ENCODE results near the gene IFIT5. TPM values are rescaled to one million over a fixed set of nuclear protein-coding genes. Genes with fewer than 3 reads are reported as not detected.

IFIT5 gene, protein sequence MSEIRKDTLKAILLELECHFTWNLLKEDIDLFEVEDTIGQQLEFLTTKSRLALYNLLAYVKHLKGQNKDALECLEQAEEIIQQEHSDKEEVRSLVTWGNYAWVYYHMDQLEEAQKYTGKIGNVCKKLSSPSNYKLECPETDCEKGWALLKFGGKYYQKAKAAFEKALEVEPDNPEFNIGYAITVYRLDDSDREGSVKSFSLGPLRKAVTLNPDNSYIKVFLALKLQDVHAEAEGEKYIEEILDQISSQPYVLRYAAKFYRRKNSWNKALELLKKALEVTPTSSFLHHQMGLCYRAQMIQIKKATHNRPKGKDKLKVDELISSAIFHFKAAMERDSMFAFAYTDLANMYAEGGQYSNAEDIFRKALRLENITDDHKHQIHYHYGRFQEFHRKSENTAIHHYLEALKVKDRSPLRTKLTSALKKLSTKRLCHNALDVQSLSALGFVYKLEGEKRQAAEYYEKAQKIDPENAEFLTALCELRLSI
- 10 to 100 TPM; 39.6 to 46.3 TPM for total RNA-seq

DNA sequence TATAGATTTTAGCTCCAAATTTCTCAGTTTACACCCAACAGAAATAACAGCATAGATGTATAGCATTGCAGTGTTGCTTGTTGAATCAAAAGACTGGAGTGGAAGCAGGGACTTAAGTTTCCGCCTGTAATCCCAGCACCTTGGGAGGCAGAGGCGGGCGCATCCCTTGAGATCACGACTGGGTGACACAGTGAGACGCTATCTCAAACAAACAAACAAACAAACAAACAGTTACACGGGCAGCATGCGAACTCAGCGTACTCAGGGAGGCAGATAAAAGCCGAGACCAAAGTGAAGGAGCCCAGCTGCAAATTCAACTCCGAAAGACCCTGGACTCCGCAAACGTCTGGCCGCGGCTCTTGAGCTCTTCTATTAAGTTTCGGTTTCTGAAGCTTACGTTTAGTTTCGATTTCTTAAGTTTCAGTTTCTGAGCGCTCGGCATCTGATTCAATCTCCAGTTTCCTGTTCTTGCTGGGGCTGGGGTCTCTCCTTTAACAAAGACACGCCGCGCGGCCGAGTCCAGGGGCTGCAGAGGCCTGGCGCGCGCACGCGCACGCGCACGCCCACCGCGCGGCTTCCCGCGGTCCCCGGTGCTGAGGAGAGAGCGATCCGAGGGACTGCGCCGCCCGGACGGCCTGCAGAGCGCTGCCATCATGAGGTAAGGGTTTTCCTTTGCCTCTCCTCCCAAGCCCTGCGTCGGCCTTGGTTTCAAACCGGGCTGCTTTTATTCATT is at the start of gene IFIT5:
TSS of gene IFIT5 (plus strand) at position 423 of the 733 bp plus-strand sequence. CDS start at position 654, 231 bp downstream.
- Mint-ChIP-seq H3K4me3 (peak within 1 kb of the TSS; percentile 79), H3K9me3 (peaks cover 15% of the 10 kb centered on the region), H3K36me3 (ENCODE audit: low read depth) (peaks cover 68% of the 10 kb centered on the region), H3K27me3 (no peaks in the 10 kb centered on the region), H3K4me1 (peaks cover 61% of the 10 kb centered on the region), H3K27ac (peak within 1 kb of the TSS; percentile 95)
- peak; percentile 79 for DNase-seq
- CTCF ChIA-PET = interaction anchor here (0.9 to 1.4 kb wide), 3 partner anchors 10 to 97 kb away, joined by 3 to 5 read pairs (median 3); no protein-coding TSS in a partner anchor
- POLR2A ChIA-PET = interaction anchor here (0.8 to 1.7 kb wide), 7 partner anchors 21 to 287 kb away, joined by 3 to 14 read pairs (median 4); partner anchors contain the start of genes IFIT1, IFIT2, IFIT3 and KIF20B

DNA sequence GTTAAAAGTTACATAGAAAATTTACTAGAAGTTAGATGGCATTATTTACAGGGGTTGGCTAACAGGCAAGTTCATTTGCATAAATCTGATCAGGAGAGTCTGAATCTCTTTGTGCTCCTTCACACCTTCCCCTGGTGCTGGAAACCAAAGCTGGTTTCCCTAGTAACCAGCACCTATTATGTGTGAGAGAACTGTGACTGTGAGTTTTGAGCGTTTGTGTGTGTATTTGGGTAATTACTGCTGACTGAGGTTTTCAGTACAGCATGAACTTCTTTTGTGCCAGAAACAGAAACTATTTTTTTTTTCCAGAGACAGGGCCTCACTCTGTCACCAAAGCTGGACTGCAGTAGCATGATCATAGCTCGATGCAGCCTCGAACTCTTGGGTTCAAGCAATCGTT is 46.8 kb upstream of the IFIT5 start:
- CTCF ChIA-PET = interaction anchor here (0.7 kb wide), 1 partner anchor 709 kb away, joined by 4 read pairs; no protein-coding TSS in a partner anchor
- peak; percentile 16 for DNase-seq
- peaks cover 7% of the 10 kb centered on the region for H3K27me3 Mint-ChIP-seq
- peaks cover 2% of the 10 kb centered on the region for H3K9me3 Mint-ChIP-seq
- H3K27ac Mint-ChIP-seq = no peak overlapping the region
- peaks cover 2% of the 10 kb centered on the region for H3K36me3 Mint-ChIP-seq (ENCODE audit: low read depth)
- peaks cover 32% of the 10 kb centered on the region for H3K4me1 Mint-ChIP-seq
- H3K4me3 Mint-ChIP-seq = no peak overlapping the region
- POLR2A ChIA-PET = interaction anchor here (1.0 kb wide), 1 partner anchor 65 kb away, joined by 3 read pairs; the partner anchor contains the start of gene IFIT2

DNA sequence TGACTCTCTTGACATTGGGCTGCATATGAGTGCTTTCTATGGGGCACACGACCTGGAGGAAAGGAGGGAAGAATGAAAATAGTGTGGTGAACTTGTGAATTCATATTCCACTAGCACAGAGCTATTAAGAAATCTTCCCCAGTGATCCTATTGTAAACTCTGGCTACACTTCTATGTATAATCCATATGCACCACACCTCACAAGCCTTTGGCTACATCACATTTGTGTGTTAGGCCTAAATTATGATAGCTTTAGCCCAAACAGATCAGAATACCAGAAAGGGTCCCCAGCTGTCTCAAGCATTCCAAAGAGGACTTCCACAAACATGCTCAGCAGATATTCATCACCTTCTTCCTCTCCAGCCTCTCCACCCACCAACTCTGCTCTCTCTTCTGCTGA is 46.2 kb upstream of the IFIT5 start:
- no peak overlapping the region for H3K4me3 Mint-ChIP-seq
- CTCF ChIA-PET = interaction anchor here (1.1 kb wide), 1 partner anchor 11 kb away, joined by 4 read pairs; no protein-coding TSS in a partner anchor
- H3K4me1 Mint-ChIP-seq = peaks cover 29% of the 10 kb centered on the region
- no peak for DNase-seq
- H3K27ac Mint-ChIP-seq = no peak overlapping the region
- peaks cover 2% of the 10 kb centered on the region for H3K36me3 Mint-ChIP-seq (ENCODE audit: low read depth)
- H3K27me3 Mint-ChIP-seq = peaks cover 7% of the 10 kb centered on the region
- peaks cover 2% of the 10 kb centered on the region for H3K9me3 Mint-ChIP-seq
- POLR2A ChIA-PET = interaction anchor here (1.0 kb wide), 1 partner anchor 66 kb away, joined by 3 read pairs; the partner anchor contains the start of gene IFIT2

DNA sequence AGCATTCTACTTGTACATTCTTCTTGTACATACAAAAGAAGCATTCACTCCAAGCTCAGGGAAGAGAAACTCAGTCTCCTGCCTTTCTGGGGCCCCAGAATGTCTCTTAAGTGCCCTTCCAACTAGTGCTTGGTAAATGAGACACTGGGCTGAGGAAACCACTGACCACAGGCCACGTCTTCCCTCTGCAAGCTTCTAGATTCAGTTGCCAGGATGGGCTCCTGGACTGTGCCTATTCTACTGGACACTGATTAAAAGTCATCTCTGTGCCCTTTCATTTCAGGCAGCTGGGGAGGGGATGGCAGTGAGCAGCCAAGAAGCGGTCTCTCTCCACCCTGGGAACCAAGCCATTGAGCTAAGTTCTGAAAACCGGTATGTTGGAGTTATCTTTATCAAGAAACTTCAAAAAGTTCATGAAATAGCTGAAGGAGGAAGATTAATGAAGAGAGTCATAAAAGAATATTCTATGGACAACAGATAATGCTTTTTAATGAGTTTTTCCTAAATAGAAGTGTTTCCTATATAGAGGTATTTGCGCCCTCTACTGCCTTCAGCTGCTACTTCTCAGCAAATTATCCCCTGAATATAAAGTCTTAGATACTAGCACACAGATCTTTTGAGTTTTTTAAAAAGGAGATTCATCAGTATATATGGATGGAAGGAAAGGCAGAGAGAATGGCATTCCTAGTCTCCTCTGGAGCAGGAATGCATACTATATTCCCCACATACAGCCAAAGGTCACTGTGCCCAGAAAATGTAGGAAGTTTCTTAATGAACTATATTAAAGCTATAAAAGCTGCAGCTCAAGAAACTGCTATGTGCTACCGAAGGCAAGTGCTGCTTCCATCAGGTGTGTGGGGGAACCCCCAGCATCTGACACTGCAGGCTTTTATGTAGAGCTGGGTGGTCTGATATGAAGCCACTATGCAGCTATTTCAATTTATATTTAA is 44.9 kb upstream of the IFIT5 start:
- H3K4me1 Mint-ChIP-seq = peaks cover 20% of the 10 kb centered on the region
- peaks cover 2% of the 10 kb centered on the region for H3K9me3 Mint-ChIP-seq
- peaks cover 11% of the 10 kb centered on the region for H3K27me3 Mint-ChIP-seq
- ChIA-PET CTCF (interaction anchor here (0.5 to 2.1 kb wide), 10 partner anchors 12 to 195 kb away, joined by 3 to 9 read pairs (median 4); partner anchors contain the start of genes IFIT1, IFIT2 and LIPA), POLR2A (interaction anchor here (1.0 kb wide), 1 partner anchor 45 kb away, joined by 3 read pairs; the partner anchor contains the start of gene IFIT5)
- H3K4me3 Mint-ChIP-seq = no peak overlapping the region
- peak; percentile 31 for DNase-seq
- peaks cover 2% of the 10 kb centered on the region for H3K36me3 Mint-ChIP-seq (ENCODE audit: low read depth)
- H3K27ac Mint-ChIP-seq = no peak overlapping the region

DNA sequence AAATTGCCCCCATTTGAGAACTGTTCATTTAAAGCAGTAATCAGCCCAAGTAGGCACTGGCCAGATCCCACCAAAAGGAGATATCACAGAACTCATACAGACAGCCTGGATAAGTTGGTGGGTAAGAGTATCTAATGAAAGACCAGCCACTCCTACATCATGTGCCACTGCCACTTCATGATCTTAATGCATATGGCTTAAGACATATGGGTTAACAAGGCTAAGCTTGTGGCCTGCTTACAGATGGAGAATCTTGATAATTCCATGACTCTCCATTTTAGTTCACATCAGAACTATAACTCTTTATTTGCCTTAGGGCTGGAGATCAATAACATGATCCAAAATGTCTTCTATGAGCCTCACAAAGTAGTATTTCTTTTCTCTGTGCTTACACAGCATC is 43.3 kb upstream of the IFIT5 start:
- Mint-ChIP-seq H3K36me3 (ENCODE audit: low read depth) (peaks cover under 1% of the 10 kb centered on the region), H3K4me3 (no peak overlapping the region), H3K9me3 (peaks cover 2% of the 10 kb centered on the region), H3K27ac (no peak overlapping the region), H3K27me3 (peaks cover 6% of the 10 kb centered on the region), H3K4me1 (peaks cover 15% of the 10 kb centered on the region)
- CTCF ChIA-PET = interaction anchor here (1.4 to 1.5 kb wide), 2 partner anchors 9 to 18 kb away, joined by 3 to 4 read pairs; no protein-coding TSS in a partner anchor
- POLR2A ChIA-PET = no interaction called here
- DNase-seq = no peak

DNA sequence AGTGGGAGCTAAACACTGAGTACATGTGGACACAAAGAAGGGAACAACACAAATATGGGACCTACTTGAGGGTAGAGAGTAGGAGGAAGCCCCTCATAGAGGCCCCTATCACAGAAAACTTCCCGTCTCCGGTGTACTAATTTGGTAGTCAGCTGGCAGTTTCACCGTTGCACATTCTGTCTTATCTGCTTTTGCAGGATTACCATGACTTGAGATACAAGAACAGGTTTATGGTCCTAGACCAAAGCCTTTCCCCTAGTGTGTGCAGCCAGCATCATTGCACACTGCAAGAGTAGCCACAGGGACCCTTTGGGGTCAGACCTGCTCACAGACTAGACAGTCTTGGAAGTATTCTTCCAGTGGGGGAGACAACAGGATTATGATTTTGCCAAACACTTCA is 42.4 kb upstream of the IFIT5 start:
- DNase-seq = no peak
- CTCF ChIA-PET = interaction anchor here (1.4 to 1.5 kb wide), 2 partner anchors 8 to 17 kb away, joined by 3 to 4 read pairs; no protein-coding TSS in a partner anchor
- Mint-ChIP-seq H3K4me3 (no peak overlapping the region), H3K27me3 (peaks cover 6% of the 10 kb centered on the region), H3K36me3 (ENCODE audit: low read depth) (no peaks in the 10 kb centered on the region), H3K27ac (no peak overlapping the region), H3K9me3 (peaks cover 1% of the 10 kb centered on the region), H3K4me1 (peaks cover 15% of the 10 kb centered on the region)
- POLR2A ChIA-PET = no interaction called here

DNA sequence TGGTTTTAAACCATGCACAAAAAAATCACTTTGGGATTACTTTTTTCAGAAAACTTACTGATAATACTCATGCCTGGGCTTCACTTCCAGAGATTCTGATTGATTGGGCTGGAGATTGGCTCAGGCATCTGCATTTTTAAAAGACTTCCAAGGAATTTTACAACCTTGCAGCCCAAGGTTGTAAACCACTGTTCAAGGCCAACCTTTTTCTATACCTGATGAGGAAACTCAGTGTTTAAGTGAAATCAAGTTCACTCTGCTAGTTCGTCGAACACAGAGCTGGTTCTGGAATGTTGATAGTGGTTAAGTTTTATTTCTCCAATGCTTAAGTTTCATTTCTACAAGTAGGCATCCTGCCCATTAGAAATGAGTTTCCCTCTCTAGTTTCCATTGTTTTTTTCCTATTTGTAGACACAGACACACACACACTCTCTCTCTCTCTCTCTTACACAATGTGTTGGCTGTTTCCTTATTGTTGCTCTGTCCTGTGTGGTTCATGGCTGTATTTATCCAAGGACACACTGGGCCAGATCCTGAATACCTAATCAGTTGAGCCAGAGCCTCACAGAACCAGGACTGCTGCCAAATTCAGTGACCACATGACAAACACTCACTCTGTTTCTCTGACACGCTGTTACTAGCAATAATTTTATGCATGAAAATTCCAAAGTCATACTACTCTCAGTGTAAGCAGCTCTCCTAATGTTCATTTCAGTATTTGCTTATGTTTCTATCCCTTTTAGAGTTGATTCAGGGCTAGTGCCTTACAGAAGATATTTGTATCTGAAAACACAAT is 40.3 kb upstream of the IFIT5 start:
- POLR2A ChIA-PET = no interaction called here

DNA sequence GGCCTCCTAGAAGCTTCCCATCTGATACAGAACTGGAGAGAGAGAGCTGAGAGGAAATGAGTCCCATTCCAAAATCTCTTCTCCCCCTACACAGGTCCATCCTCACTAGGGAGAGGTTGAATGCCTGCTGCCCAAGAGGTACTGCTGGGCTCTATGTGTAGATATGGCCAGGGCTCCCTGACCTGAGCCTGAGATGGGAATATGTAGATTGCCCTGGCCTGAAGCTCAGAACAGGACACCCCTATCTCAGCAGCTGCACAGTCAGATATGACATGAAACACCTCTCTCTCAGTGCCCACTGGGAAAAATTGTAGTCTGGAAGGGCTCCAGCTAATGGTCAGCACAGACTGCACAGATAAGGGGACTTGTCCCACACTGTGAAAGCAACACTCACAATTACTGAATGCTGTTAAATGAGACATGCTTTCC is 39.6 kb upstream of the IFIT5 start:
- ChIA-PET CTCF (interaction anchor here (1.0 to 1.2 kb wide), 2 partner anchors 22 to 99 kb away, joined by 3 read pairs; no protein-coding TSS in a partner anchor), POLR2A (no interaction called here)
- no peak for DNase-seq
- Mint-ChIP-seq H3K4me3 (no peak overlapping the region), H3K36me3 (ENCODE audit: low read depth) (no peaks in the 10 kb centered on the region), H3K9me3 (no peaks in the 10 kb centered on the region), H3K4me1 (no peaks in the 10 kb centered on the region), H3K27ac (no peak overlapping the region), H3K27me3 (peaks cover 4% of the 10 kb centered on the region)

More for the DNA sequence above, 40.3 kb upstream of the IFIT5 start:
- Mint-ChIP-seq H3K27me3 (peaks cover 6% of the 10 kb centered on the region), H3K9me3 (no peaks in the 10 kb centered on the region), H3K27ac (no peak overlapping the region), H3K4me1 (peaks cover 4% of the 10 kb centered on the region), H3K4me3 (no peak overlapping the region), H3K36me3 (ENCODE audit: low read depth) (no peaks in the 10 kb centered on the region)
- CTCF ChIA-PET = interaction anchor here (1.0 to 1.2 kb wide), 2 partner anchors 21 to 99 kb away, joined by 3 read pairs; no protein-coding TSS in a partner anchor
- no peak for DNase-seq

DNA sequence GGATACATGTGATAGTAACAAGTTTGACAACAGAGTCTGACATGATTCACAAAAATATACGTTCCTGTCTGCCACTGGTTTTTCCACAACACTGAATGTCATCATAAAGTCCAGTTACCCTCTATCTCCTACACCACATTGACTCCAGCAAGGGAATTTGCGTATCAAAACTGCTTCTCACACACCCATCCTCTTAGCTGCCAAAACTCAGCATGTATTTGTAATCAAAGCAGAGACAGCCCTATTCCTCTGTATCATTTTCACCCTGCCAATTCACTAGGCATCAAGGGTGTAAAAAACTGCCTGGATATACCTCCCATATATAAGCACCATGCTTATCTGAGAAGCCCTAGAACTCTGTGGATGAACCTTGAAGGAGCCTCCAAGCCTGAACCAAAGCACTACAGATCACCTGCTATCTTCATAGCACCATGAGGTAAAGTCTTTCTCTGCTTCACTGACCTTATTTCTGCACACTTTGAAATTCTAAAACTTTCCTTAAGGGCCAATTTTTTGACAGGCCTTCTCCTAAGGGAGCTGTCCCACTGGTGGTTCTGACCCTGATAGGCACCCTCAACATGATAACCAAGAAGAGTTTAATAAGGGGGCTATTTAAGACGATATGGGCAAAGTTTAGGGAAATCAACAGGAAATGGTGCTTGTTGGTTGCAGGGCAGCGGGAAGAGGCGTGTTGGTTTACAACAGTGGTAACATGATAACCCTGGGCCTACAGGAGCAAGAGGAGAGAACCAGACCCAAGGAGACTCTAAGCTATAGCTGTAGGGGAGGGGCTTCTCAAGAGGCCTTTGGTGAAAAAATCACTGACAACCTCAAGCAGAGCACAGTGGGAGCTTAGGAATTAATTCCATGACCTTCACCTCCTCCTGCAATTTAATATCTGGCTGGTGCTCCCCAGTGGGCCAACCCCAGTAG is 36.4 kb upstream of the IFIT5 start, which contains the start of gene IFIT1B:
TSS of gene IFIT1B (plus strand) at position 352 of the 933 bp plus-strand sequence. CDS start at position 432, 80 bp downstream.
- no peaks in the 10 kb centered on the region for H3K36me3 Mint-ChIP-seq (ENCODE audit: low read depth)
- no peaks in the 10 kb centered on the region for H3K9me3 Mint-ChIP-seq
- ChIA-PET POLR2A (no interaction called here), CTCF (interaction anchor here (0.8 to 1.7 kb wide), 3 partner anchors 13 to 26 kb away, joined by 3 to 4 read pairs (median 3); no protein-coding TSS in a partner anchor)
- no peak for DNase-seq
- H3K4me1 Mint-ChIP-seq = peaks cover under 1% of the 10 kb centered on the region
- H3K4me3 Mint-ChIP-seq = no peak within 1 kb of the TSS
- H3K27ac Mint-ChIP-seq = no peak within 1 kb of the TSS
- peaks cover 4% of the 10 kb centered on the region for H3K27me3 Mint-ChIP-seq

DNA sequence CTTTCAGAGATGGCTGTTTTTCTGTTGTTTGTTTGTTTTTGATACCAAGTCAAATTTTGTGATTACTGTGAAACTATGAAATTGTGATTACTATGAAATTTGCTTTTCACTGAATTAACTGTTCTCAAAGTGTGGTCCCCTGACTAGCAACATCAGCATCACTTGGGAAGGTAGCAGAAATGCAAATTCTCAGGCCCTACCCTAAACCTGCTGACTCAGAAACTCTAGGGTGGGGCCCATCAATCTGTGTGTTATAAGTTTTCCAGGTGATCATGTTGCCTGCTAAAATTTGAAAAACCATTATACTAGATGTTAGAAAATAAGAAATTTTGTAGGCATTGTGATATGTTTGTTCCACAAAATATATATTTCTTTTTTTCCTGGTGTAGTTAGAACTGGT is 35.3 kb upstream of the IFIT5 start:
- no peak for DNase-seq
- Mint-ChIP-seq H3K36me3 (ENCODE audit: low read depth) (no peaks in the 10 kb centered on the region), H3K4me3 (no peak overlapping the region), H3K27ac (no peak overlapping the region), H3K27me3 (peaks cover 9% of the 10 kb centered on the region), H3K9me3 (no peaks in the 10 kb centered on the region), H3K4me1 (peaks cover 1% of the 10 kb centered on the region)
- CTCF ChIA-PET = interaction anchor here (0.8 to 1.7 kb wide), 3 partner anchors 14 to 25 kb away, joined by 3 to 4 read pairs (median 3); no protein-coding TSS in a partner anchor
- POLR2A ChIA-PET = no interaction called here
